ENCODE measurements around the gene PCDH9. TPM values are rescaled to one million over a fixed set of nuclear protein-coding genes. Genes with fewer than 3 reads are reported as not detected.

PCDH9 gene
- total RNA-seq, 1 donor from 2014 or later = 10.4 TPM

DNA sequence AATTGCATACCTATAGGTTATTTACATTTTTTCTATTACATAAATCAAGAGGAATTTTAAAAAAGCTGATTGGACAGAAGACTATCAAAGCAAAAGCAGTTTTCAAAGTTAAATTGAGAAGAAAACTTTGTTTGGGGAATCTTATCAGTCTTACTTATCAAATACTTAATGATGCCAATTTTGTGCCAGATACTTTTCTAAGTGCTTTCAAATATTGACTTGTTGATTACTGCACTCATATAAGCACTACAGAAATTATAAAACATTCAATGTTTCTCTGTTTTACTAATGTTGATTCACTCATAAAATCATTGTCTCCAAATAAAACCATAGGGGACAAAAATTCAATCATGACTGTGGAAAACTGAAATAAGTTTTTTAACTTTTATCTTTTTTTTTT is 36.2 kb downstream of the PCDH9 start:
- Mint-ChIP-seq H3K4me1 (ENCODE audit: low read depth, unreplicated experiment) (no peaks in the 10 kb centered on the region), H3K4me3 (ENCODE audit: unreplicated experiment) (no peak overlapping the region), H3K27me3 (ENCODE audit: low read depth, unreplicated experiment) (no peaks in the 10 kb centered on the region), H3K9me3 (ENCODE audit: unreplicated experiment) (no peaks in the 10 kb centered on the region), H3K27ac (ENCODE audit: unreplicated experiment) (no peak overlapping the region), H3K36me3 (ENCODE audit: low read depth, unreplicated experiment) (no peaks in the 10 kb centered on the region)
- H3K36me3 ChIP-seq (ENCODE audit: insufficient read depth, low read length) = no peaks in the 10 kb centered on the region
- no peaks in the 10 kb centered on the region for H3K79me2 ChIP-seq (ENCODE audit: insufficient read depth, low read length)
- DNase-seq (ENCODE audit: low read depth) (no peak), FAIRE-seq (no peak)
- no peak overlapping the region for H3K9ac ChIP-seq (ENCODE audit: low read length)
- TF ChIP-seq, protein P1, sequence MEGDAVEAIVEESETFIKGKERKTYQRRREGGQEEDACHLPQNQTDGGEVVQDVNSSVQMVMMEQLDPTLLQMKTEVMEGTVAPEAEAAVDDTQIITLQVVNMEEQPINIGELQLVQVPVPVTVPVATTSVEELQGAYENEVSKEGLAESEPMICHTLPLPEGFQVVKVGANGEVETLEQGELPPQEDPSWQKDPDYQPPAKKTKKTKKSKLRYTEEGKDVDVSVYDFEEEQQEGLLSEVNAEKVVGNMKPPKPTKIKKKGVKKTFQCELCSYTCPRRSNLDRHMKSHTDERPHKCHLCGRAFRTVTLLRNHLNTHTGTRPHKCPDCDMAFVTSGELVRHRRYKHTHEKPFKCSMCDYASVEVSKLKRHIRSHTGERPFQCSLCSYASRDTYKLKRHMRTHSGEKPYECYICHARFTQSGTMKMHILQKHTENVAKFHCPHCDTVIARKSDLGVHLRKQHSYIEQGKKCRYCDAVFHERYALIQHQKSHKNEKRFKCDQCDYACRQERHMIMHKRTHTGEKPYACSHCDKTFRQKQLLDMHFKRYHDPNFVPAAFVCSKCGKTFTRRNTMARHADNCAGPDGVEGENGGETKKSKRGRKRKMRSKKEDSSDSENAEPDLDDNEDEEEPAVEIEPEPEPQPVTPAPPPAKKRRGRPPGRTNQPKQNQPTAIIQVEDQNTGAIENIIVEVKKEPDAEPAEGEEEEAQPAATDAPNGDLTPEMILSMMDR (IDR thresholded peaks at IDR 0.05; ENCODE audit: insufficient read depth, low read depth, low read length) = no peak
- no peak for TF ChIP-seq EZH2 (IDR thresholded peaks at IDR 0.05; ENCODE audit: insufficient read depth, low read length)
- no peak overlapping the region for H3K4me3 ChIP-seq (ENCODE audit: insufficient read depth, low read depth, low read length)
- no peak overlapping the region for H3K27ac ChIP-seq (ENCODE audit: low read depth, low read length)
- no peaks in the 10 kb centered on the region for H3K4me1 ChIP-seq (ENCODE audit: insufficient read depth, low read length)
- H3K27me3 ChIP-seq (ENCODE audit: insufficient read depth, low read length) = no peaks in the 10 kb centered on the region
- H2AFZ ChIP-seq (ENCODE audit: low read depth, low read length) = no peak overlapping the region
- H3K4me2 ChIP-seq (ENCODE audit: low read length) = no peak overlapping the region
- H3K9me3 ChIP-seq (ENCODE audit: insufficient read depth, low read depth, low read length) = no peaks in the 10 kb centered on the region
- H4K20me1 ChIP-seq (ENCODE audit: insufficient read depth, low read length) = no peaks in the 10 kb centered on the region

DNA sequence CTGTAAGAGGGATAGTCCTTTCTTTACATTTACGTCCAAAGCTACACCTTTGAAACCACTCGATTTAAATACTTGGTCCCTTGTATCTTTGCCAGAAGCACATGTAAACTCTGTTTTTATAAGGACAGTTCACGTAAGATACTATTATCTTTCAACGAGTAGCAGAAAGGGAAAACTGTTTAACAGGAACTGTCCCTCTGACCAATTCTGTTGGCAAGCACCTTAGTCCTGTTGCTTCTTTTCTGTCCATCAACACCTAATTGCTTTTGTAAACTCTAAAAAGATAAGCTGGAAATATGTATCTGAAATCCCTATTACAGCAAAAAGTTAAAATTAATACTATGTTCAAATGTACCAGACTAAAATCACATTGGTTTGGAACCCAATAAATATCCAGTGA is 37.4 kb downstream of the PCDH9 start:
- DNase-seq (ENCODE audit: low read depth) (no peak), FAIRE-seq (no peak)
- Histone ChIP-seq H3K4me2 (ENCODE audit: low read length) (no peak overlapping the region), H3K9ac (ENCODE audit: low read length) (no peak overlapping the region), H4K20me1 (ENCODE audit: insufficient read depth, low read length) (no peaks in the 10 kb centered on the region), H3K4me1 (ENCODE audit: insufficient read depth, low read length) (no peaks in the 10 kb centered on the region), H3K27me3 (ENCODE audit: insufficient read depth, low read length) (no peaks in the 10 kb centered on the region), H2AFZ (ENCODE audit: low read depth, low read length) (no peak overlapping the region), H3K27ac (ENCODE audit: low read depth, low read length) (no peak overlapping the region), H3K4me3 (ENCODE audit: insufficient read depth, low read depth, low read length) (no peak overlapping the region), H3K36me3 (ENCODE audit: insufficient read depth, low read length) (no peaks in the 10 kb centered on the region), H3K79me2 (ENCODE audit: insufficient read depth, low read length) (no peaks in the 10 kb centered on the region), H3K9me3 (ENCODE audit: insufficient read depth, low read depth, low read length) (no peaks in the 10 kb centered on the region)
- no peak overlapping the region for H3K27ac Mint-ChIP-seq (ENCODE audit: unreplicated experiment)
- no peaks in the 10 kb centered on the region for H3K4me1 Mint-ChIP-seq (ENCODE audit: low read depth, unreplicated experiment)
- no peaks in the 10 kb centered on the region for H3K36me3 Mint-ChIP-seq (ENCODE audit: low read depth, unreplicated experiment)
- no peaks in the 10 kb centered on the region for H3K27me3 Mint-ChIP-seq (ENCODE audit: low read depth, unreplicated experiment)
- H3K4me3 Mint-ChIP-seq (ENCODE audit: unreplicated experiment) = no peak overlapping the region
- no peak for TF ChIP-seq EZH2 (IDR thresholded peaks at IDR 0.05; ENCODE audit: insufficient read depth, low read length)
- TF ChIP-seq, protein P1 (IDR thresholded peaks at IDR 0.05; ENCODE audit: insufficient read depth, low read depth, low read length) = no peak
- no peaks in the 10 kb centered on the region for H3K9me3 Mint-ChIP-seq (ENCODE audit: unreplicated experiment)

DNA sequence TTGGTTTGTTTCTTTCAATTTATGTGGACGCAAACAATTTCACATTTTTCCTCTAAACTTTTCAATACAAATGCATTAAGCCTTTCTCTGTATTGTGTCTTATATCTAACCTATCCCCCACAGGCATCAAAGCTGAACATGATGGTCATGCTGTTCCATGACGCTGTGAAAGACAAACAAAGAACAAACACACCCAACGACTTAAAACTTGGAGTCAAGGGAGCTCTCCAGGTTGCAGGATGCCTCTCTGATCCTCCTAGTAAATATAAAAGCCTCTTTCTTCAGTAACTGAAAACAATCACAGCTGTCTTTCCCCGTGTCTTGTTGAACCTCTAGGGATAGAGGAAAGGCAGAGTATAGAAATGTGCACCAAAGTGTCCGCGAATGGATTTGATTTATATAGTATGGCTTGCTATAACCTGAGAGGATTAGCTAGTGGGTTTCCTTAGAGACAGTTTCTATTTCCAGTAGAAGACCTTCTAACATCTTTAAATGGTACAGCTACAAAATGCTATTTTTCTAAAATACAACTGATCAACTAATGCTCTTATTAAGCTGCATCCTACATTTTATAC is 43.1 kb downstream of the PCDH9 start:
- H3K4me3 ChIP-seq (ENCODE audit: insufficient read depth, low read depth, low read length) = no peak overlapping the region
- no peaks in the 10 kb centered on the region for H3K9me3 ChIP-seq (ENCODE audit: insufficient read depth, low read depth, low read length)
- no peak overlapping the region for H3K27ac ChIP-seq (ENCODE audit: low read depth, low read length)
- Mint-ChIP-seq H3K27ac (ENCODE audit: unreplicated experiment) (no peak overlapping the region), H3K27me3 (ENCODE audit: low read depth, unreplicated experiment) (no peaks in the 10 kb centered on the region), H3K36me3 (ENCODE audit: low read depth, unreplicated experiment) (no peaks in the 10 kb centered on the region), H3K4me3 (ENCODE audit: unreplicated experiment) (no peak overlapping the region), H3K9me3 (ENCODE audit: unreplicated experiment) (no peaks in the 10 kb centered on the region), H3K4me1 (ENCODE audit: low read depth, unreplicated experiment) (no peaks in the 10 kb centered on the region)
- H3K36me3 ChIP-seq (ENCODE audit: insufficient read depth, low read length) = no peaks in the 10 kb centered on the region
- DNase-seq (ENCODE audit: low read depth) (no peak), FAIRE-seq (no peak)
- H3K27me3 ChIP-seq (ENCODE audit: insufficient read depth, low read length) = no peaks in the 10 kb centered on the region
- H3K4me2 ChIP-seq (ENCODE audit: low read length) = no peak overlapping the region
- no peaks in the 10 kb centered on the region for H3K79me2 ChIP-seq (ENCODE audit: insufficient read depth, low read length)
- TF ChIP-seq, protein P1 (IDR thresholded peaks at IDR 0.05; ENCODE audit: insufficient read depth, low read depth, low read length) = no peak
- no peak for TF ChIP-seq EZH2 (IDR thresholded peaks at IDR 0.05; ENCODE audit: insufficient read depth, low read length)
- H3K4me1 ChIP-seq (ENCODE audit: insufficient read depth, low read length) = no peaks in the 10 kb centered on the region
- no peak overlapping the region for H3K9ac ChIP-seq (ENCODE audit: low read length)
- H4K20me1 ChIP-seq (ENCODE audit: insufficient read depth, low read length) = no peaks in the 10 kb centered on the region
- H2AFZ ChIP-seq (ENCODE audit: low read depth, low read length) = no peak overlapping the region

Measured in astrocyte (in vitro differentiated cells and primary cell).